ENCODE measurements around the gene NFASC.

The NFASC gene

DNA sequence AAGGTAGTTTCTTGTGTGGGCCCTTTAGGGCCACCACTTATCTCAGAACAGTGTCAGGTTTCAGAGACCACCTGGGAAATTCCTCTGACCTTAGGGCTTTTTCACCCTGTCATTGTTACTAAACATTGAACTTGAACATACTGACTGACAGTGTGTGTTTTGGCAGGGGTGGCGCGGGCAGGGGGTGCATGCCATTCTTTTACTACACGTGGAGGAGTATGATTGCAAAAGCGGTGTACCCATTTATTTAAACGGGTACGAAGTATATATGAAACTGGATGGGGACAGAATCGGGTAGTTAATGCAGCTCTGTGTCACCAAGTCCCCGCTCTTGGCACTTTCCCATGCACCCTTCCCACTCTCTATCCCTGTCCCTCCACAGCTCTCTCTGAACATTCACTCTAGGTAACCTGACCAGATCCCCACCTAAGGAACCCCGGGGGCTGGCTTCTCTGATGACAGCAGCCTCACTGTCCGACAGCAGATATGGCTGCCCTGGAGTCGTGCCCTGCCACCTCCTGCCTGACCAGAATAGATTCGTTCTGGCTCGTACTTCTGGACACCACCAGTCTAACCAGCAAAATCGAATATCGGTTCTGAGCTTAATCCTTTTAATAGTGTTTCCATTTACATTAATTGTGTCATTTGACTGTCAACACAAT is 51.3 kb downstream of the NFASC start:
- H3K4me3 ChIP-seq (replicated peaks; ENCODE audit: low read depth, low read length), result no peak overlapping the region
- TF ChIP-seq, protein P1, sequence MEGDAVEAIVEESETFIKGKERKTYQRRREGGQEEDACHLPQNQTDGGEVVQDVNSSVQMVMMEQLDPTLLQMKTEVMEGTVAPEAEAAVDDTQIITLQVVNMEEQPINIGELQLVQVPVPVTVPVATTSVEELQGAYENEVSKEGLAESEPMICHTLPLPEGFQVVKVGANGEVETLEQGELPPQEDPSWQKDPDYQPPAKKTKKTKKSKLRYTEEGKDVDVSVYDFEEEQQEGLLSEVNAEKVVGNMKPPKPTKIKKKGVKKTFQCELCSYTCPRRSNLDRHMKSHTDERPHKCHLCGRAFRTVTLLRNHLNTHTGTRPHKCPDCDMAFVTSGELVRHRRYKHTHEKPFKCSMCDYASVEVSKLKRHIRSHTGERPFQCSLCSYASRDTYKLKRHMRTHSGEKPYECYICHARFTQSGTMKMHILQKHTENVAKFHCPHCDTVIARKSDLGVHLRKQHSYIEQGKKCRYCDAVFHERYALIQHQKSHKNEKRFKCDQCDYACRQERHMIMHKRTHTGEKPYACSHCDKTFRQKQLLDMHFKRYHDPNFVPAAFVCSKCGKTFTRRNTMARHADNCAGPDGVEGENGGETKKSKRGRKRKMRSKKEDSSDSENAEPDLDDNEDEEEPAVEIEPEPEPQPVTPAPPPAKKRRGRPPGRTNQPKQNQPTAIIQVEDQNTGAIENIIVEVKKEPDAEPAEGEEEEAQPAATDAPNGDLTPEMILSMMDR (IDR thresholded peaks at IDR 0.05; ENCODE audit: low read depth, low read length, missing control alignments), result no peak
- DNase-seq (ENCODE audit: extremely low read depth, low read depth), result no peak

- no peak overlapping the region for H3K4me3 ChIP-seq (replicated peaks; ENCODE audit: low read depth, low read length)
- TF ChIP-seq, protein P1 (IDR thresholded peaks at IDR 0.05; ENCODE audit: low read depth, low read length, missing control alignments), result no peak
- DNase-seq (ENCODE audit: extremely low read depth, low read depth), result no peak
Measured at GRCh38 chr1:204923201-204923600, 52.5 kb downstream of the NFASC start.

DNA sequence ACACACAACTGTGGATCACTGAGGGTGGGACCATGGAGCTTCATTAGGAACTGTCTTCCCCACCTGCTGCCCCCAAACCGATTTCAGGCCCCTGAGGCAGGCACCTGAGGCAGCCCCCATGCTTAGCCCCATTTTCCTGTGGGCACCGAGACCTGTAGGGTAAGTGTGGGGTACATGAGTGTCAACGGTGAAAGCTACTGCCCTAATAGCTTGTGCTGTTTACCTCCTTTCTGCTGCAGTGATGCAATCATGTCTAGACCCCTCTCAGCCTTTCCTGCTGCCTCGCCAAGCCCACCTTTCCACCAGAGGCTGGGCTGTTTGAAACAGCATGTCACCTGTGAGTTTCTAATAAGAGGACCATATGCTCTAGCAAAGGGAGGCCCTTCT is 53.0 kb downstream of the NFASC start:
- H3K4me3 ChIP-seq (replicated peaks; ENCODE audit: low read depth, low read length), result no peak overlapping the region
- TF ChIP-seq, protein P1 (IDR thresholded peaks at IDR 0.05; ENCODE audit: low read depth, low read length, missing control alignments), result no peak
- no peak for DNase-seq (ENCODE audit: extremely low read depth, low read depth)

- TF ChIP-seq, protein P1 (IDR thresholded peaks at IDR 0.05; ENCODE audit: low read depth, low read length, missing control alignments), result no peak
- DNase-seq (ENCODE audit: extremely low read depth, low read depth), result no peak
- no peak overlapping the region for H3K4me3 ChIP-seq (replicated peaks; ENCODE audit: low read depth, low read length)
Measured at GRCh38 chr1:204924013-204924759, 53.5 kb downstream of the NFASC start.

DNA sequence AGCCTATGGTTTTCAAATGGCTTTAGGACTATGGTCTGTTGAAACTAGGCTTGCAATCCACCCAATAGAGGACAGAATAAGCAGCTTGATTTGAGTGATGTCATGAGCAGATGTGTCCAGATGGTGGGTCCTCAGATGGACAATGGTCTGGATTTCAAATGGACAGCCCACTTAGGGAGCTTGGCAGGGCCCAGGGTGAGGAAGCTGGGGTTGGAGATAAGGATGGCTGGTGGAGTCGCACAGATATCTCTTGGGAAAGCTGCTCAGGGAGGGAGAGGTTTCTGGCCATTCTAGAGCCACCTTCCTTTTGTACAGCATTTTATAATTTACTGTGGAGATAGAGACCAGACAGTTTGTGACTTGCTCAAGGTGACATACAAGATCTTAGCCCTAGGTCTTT is 55.0 kb downstream of the NFASC start:
- no peak overlapping the region for H3K4me3 ChIP-seq (replicated peaks; ENCODE audit: low read depth, low read length)
- no peak for DNase-seq (ENCODE audit: extremely low read depth, low read depth)
- TF ChIP-seq, protein P1 (IDR thresholded peaks at IDR 0.05; ENCODE audit: low read depth, low read length, missing control alignments), result no peak

DNA sequence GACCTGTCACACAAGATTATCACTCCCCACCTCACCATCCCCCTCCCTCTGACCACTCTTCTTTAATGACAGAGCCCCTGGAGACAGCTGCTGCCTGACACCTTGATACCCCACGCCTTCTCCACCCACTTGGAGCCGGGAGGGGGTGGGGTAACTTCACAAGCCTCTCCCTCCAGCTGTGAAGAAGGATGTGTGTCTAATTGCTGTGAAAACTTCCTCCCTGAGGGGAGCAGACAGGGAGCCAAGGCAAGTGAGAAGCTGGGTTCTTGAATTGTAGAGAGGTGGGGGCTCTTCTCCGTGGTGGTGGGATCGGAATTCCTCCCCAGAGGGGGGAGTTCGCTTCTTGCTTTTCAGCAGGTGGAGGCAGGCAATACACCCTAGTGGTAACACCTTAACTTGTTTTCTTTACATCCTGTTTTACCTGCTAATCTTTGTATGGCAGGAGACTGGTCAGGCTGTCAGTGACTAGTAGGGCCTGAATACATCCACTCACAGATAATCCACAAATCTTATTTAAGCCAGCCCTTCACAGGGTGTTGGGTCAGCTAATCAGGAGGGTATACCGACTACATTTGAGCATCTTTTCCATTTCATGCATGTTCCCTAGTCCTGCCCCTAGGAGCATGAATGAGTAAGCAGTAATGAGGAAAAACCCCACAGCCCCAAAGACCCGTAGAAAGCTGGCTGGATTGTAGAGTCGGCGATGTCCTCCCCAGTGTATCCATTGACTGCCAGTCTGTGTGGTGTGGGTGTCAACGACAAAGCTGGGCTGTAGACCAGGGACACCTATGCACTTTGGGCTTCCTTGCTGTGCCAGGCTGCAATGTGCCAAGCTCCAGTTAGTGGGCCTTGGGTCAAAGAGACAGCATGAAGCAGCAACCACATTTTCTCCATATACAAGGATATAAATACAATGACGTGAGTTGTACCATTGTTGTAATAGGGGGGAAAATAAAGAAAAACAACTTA is 57.3 kb downstream of the NFASC start:
- no peak overlapping the region for H3K4me3 ChIP-seq (replicated peaks; ENCODE audit: low read depth, low read length)
- TF ChIP-seq, protein P1 (IDR thresholded peaks at IDR 0.05; ENCODE audit: low read depth, low read length, missing control alignments), result no peak
- DNase-seq (ENCODE audit: extremely low read depth, low read depth), result no peak

All from HFF-Myc (cell line).